KBM-7 (cell line): ENCODE data around the gene CEP68.

Source experiments
- DNase-seq: peaks from one replicate; pipeline ENCODE4 v3.0.0-alpha.2; 2015
- in situ Hi-C: fragments of 300-500 bp; cut with MboI; formaldehyde crosslinking; loops from 2 replicates; pipeline ENCODE4 v1.14.3; 2020; ENCODE audit warnings: low sequenced_read_pairs, low pct_unique_long_range_greater_than_20kb, mixed read lengths

Gene CEP68

DNA sequence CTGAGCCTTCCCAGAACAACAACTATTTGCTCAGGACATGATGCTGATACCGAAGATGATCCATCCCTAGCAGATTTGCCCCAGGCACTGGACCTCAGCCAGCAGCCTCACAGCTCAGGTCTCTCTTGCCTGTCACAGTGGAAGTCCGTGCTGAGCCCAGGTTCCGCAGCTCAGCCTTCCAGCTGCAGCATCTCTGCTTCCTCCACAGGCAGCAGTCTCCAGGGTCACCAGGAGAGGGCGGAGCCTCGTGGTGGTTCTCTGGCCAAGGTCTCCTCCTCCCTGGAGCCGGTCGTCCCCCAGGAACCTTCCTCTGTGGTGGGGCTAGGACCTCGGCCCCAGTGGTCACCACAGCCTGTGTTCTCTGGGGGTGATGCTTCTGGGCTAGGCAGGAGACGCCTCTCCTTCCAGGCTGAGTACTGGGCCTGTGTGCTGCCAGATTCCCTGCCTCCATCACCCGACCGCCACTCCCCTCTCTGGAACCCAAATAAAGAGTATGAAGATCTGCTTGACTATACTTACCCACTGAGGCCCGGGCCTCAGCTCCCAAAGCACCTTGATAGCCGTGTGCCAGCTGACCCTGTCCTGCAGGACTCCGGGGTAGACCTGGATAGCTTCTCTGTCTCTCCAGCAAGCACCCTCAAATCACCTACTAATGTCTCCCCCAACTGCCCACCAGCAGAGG lies 15.4 kb downstream of the CEP68 start:
- in situ Hi-C loops: loop anchor here (10.0 to 25.0 kb wide), 2 partner anchors 93 to 491 kb away; no protein-coding TSS in a partner anchor
- DNase-seq: no peak

DNA sequence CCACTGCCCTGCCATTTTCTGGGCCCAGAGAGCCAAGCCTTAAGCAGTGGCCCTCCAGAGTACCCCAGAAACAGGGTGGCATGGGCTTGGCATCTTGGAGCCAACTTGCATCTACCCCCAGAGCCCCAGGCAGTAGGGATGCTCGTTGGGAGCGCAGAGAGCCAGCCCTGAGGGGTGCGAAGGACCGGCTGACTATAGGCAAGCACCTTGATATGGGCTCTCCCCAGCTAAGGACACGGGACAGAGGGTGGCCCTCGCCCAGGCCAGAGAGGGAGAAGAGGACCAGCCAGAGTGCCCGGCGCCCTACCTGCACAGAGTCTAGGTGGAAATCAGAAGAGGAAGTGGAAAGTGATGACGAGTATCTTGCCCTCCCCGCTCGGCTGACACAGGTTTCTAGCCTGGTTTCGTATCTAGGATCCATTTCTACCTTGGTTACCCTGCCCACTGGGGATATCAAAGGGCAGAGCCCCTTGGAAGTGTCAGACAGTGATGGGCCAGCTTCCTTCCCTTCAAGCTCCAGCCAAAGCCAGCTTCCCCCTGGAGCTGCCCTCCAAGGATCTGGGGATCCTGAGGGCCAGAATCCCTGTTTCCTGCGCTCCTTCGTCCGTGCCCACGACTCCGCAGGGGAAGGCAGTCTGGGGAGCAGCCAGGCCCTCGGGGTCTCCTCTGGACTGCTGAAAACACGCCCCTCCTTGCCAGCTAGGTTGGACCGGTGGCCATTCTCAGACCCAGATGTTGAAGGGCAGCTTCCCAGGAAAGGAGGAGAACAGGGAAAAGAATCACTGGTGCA lies 16.2 kb downstream of the CEP68 start:
- in situ Hi-C loops: loop anchor here (10.0 to 25.0 kb wide), 2 partner anchors 92 to 490 kb away; no protein-coding TSS in a partner anchor
- DNase-seq: no peak

DNA sequence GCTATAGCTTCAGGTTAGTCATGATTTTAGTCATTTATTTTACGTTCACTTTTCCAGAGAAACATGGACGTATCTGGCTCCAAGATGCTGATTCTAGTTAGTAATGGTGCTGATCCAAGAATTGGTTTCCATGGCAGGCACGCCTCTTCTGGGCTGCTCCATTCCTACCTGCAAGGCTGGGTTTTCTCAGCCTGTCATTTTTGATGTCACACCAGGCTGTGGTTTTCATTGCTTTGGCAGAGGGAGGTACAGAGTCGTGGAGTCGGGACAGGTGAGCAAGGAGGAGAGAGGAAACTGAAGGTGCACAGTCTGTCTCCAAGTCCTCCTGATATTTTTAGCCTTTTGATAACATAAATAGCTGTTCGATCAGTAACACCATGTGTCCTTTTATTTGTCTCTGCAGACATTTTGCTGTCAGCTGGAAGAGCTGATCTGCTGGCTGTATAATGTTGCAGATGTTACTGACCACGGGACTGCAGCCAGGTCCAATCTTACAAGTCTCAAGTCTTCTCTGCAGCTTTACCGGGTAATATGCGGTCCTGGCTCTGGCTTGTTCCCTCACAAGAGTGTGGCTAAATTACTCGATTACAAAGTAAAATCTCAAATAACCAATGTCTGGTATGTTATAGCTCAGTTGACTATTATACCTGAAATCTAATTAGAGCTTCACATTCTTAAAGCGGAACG lies 17.8 kb downstream of the CEP68 start:
- in situ Hi-C loops: loop anchor here (10.0 to 25.0 kb wide), 2 partner anchors 91 to 488 kb away; no protein-coding TSS in a partner anchor
- DNase-seq: no peak

DNA sequence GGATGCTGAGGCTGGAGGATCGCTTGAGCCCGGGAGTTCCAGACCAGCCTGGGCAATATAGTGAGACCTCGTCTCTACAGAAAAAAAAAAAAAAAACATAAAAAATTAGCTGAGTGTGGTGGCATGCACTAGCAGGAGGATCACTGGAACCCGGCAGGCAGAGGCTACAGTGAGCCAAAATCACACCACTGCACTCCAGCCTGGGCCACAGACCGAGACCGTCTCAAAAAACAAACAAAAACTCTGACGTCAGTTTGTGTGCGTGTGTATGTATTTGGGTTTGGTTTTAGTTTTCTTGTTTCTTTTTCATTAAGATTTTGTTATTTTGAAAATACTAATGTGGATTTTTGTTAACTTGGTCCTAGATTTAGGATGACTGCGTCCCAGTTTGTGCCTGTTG lies 19.0 kb downstream of the CEP68 start:
- in situ Hi-C loops: loop anchor here (10.0 kb wide), 1 partner anchor 90 kb away; no protein-coding TSS in a partner anchor
- DNase-seq: no peak

DNA sequence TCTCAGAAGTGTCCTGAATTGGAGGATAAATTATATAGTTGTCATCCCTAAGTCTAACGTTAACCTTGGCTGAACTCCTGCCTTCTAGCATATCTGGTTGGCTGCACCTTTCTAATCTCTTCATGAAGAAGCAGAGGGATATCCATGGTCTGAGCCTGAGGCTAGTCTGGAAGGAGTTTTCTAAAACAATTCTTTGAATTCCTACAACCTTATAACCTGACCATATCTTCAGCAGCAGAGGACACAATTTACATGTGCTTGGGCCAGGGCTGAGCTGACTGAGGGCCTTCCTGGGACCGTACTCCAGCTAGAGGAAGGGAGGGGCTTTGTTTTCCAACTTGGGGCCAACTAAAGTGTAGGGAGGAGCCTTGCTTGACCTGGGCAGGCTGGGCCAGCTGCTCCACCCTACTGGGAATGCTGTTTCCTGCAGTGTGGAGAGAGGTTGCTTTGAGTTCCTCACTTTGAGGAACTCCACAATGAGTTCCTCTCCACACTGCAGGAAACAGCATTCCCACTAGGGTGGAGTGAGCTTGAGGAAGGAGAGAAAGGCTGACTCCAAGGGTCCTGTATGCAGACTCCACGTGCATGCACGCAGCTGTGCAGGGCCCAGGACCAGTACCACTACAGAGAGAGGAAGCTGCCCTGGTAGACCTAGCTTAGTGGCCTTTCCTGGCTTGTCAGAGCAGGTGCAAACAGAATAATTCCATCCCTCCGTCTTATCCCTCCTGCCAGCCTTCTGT lies 19.6 kb downstream of the CEP68 start:
- DNase-seq: no peak
- in situ Hi-C loops: loop anchor here (10.0 kb wide), 1 partner anchor 89 kb away; no protein-coding TSS in a partner anchor

DNA sequence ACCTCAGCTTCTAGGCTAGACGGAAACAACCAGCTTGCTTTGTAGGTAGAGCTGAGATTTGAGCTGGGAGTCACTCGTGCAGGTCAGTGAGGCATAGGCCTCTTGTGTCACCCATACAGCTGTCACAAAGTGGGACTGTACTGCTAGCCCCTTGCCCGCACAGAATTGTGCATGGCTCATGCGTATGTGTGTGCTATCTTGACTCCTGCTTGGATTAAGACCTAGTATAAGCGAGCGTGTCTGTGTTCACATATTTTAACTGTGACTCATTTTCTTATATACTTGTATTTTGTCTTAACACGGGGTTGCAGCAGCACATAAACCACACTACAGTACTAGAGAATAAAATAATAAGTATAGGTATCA lies 20.1 kb downstream of the CEP68 start:
- DNase-seq: no peak
- in situ Hi-C loops: loop anchor here (10.0 kb wide), 1 partner anchor 88 kb away; no protein-coding TSS in a partner anchor

DNA sequence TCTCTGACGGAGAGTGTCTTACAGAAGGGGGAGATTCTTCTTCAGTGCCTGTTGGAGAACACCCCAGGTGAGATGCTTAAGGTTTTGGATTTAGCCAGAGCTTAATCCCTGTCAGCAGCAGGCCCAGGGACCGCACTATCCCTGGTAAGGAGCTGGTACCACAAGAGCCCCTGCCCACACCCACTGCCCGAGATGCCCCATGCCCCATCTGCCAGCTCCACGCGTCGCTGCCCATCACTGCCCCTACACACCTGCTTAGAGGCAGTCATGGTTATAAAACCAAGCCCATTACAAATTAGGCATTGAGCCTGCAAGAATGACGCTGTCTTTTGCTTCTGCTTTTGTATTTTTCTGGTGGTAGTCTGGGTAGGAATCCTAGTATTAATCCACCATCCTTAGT lies 21.7 kb downstream of the CEP68 start:
- DNase-seq: no peak
- in situ Hi-C loops: loop anchor here (10.0 kb wide), 1 partner anchor 87 kb away; no protein-coding TSS in a partner anchor

DNA sequence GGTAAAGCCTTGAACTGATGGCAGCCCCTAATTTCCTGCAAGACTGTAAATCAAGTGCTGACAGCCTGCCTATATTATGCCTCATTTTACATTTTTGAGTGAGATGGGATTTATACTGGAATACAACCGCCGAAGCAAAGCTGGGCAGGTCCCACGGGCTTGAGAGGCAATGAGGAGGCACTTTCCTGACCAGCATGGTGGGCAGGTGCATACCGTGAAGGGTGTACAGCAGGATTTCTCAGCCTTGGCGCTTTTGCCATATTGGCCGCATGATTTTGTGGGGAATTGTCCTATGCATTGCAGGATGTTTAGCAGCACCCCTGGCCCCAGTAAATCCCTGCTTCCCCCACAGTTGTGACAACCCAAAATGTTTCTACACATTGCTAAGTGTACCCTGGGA lies 22.8 kb downstream of the CEP68 start:
- in situ Hi-C loops: loop anchor here (10.0 kb wide), 1 partner anchor 86 kb away; no protein-coding TSS in a partner anchor
- DNase-seq: no peak

DNA sequence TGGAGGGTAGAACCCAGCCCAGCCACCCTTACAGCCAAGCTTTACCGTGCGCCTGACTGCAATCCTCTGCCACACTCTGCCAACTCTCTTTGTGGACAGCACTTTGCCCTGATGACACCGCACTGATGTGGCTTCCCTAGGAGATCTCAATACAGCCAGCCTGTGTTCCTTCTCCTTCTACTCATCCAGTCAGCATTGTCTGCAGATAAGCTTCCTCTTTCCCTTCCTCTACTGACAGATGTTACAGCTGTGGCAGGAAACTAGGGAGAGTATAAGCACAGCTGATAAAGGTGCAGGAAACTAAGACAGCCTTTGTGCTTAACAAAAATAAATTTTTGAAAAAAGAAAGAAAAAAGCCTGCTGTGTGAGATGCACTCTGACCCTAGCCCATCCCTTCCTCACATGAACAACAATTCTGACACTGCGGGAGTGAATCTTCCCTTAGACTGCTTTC lies 25.0 kb downstream of the CEP68 start:
- in situ Hi-C loops: no loop called here
- DNase-seq: peak; percentile 98

DNA sequence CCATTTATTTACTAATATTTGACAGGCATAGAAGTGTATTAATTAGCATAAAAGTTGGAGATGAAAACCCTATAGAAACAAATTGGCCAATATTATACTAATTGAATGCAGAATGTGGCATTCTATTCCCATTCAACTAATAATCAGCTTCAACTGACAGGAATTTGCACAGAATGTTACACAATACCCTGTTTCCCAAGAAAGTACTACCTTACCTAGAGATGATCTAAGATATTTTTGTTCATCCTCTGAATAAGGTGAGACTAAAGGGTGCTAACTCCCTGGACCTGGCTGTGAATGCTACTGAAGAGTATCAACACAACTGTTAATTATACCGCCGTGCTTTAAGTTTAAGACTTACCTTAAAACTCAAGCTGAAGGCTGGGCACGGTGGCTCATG lies 28.9 kb downstream of the CEP68 start:
- DNase-seq: no peak
- in situ Hi-C loops: no loop called here

DNA sequence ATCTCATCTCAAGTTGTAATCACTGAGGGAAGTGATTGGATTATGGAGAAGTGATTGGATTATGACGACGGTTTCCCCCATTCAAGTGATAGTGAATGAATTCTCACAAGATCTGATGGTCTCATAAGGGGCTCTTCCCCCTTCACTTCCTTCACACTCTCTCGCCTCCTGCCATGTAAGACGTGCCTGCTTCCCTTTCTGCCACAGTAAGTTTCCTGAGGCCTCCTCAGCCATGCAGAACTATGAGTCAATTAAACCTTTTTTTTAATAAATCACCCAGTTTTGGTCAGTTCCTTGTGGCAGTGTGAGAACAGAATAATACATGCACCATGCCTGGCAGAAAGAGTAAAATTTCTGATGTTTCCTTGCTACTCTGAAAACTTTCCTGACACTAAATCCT lies 36.6 kb downstream of the CEP68 start:
- DNase-seq: no peak
- in situ Hi-C loops: no loop called here

DNA sequence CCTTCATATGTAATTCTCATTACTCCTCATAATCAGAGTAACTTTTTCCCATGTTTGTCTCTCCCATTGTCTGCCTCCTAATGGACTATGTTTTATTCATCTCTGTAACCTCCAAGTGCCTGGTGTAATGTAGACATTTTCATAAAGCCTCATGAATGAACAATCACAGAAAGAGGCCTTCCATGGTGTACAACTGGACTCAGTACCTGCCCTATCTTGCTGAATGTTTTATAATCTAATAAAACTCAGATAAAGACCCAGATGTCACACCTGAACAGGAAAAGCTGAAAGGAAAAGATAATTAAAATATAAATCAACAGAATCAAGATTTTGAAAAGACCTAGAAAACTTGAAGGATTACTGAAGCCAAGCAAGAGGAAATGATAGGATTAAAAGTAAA lies 37.0 kb downstream of the CEP68 start:
- no peak for DNase-seq
- in situ Hi-C loops: no loop called here

DNA sequence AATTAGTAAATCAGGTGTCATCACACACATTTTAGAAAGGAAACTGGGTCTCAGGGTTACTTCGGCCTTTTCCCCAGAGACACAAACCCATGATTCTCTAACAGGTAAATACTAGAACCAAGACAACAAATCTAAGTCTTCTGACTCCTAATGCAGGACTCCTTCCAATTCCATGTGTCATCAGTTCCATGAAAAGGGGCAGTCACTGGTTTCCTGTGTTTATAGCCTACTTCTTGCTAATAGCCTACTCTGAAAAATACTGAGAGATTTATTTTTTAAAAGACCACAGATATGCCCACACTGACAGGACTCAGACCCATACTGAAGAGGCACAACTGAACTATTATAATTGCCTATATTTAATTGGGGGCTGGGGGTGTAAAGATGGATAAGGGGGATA lies 40.7 kb downstream of the CEP68 start:
- in situ Hi-C loops: no loop called here

DNA sequence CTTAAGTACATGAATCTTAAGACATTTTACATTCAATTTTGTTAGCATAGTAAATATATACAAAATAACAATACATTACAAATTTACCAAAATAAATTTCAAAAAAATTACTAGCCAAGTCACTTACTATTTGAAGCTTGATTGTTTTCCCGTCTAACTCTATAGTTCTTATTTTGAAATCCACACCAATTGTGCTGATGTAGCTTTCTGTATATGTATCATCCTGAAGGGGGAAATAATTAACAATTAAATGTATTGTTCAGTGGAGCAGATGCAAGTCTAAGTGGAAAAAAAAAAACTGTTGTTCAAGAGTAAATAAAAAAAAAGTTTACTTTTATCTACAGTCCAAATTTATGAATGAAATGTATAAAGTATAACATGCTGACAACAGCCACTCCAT lies 41.6 kb downstream of the CEP68 start:
- DNase-seq: no peak
- in situ Hi-C loops: no loop called here

More for the DNA sequence above, 40.7 kb downstream of the CEP68 start:
- no peak for DNase-seq

DNA sequence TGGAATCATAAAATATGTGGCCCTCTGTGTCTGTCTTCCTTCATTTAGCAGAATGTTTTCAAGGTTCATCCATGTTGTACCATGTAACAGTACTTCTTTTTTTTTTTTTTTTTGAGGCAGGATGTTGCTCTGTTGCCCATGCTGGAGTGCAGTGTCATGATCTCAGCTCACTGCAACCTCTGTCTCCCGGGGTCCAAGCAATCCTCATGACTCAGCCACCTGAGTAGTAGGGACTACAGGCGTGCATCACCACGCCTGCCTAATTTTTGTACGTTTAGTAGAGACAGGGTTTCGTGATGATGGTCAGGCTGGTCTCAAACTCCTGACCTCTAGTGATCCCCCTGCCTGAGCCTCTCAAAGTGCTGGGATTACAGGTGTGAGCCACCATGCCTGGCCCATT lies 42.5 kb downstream of the CEP68 start:
- no peak for DNase-seq
- in situ Hi-C loops: no loop called here

DNA sequence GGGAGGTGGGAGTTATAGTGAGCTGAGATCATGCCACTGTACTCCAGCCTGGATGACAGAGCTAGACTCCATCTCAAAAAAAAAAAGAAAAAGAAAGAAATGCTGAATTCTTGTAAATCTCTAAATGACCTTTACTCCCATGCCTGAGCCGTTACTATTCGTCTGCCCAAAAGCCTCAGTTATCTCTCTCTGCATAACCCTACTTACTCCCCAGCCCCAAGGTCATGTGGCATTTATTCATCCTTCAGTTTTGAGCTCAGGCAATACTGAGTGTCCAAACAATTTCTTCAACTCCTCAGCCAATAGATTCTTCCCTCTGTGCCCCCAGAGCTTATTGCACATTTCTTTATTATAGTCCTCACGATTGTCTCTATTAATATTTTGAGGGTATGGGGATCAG lies 44.9 kb downstream of the CEP68 start:
- DNase-seq: no peak
- in situ Hi-C loops: no loop called here

DNA sequence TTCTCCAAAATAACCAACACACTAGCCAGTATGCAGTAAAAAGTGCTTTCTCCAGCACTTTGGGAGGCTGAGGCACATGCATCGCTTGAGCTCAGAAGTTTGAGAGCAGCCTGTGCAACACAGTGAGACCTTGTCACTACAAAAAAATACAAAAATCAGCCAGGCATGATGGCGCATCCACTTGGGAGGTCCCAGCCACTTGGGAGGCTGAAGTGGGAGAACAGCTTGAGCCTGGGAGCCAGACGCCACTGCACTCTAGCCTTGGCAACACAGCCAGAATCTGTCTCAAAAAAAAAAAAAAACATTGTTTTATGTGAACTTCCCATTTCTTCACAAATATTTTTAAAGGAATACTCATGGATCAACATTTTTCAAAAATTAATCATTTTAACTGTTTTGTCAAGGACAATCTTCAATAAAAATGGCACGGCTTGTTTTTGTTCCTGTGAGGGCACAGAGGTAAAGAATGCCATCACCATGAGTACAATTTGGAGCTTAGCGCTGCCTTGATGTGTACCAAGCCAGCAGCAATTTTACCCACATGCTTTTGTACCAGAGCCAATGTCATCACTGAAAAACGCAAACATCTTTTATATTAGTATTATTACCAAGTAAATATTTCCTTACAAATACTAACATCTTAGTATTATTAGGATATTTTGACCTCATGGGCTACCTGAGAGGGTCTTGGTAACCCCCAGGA lies 46.9 kb downstream of the CEP68 start:
- DNase-seq: no peak
- in situ Hi-C loops: no loop called here

DNA sequence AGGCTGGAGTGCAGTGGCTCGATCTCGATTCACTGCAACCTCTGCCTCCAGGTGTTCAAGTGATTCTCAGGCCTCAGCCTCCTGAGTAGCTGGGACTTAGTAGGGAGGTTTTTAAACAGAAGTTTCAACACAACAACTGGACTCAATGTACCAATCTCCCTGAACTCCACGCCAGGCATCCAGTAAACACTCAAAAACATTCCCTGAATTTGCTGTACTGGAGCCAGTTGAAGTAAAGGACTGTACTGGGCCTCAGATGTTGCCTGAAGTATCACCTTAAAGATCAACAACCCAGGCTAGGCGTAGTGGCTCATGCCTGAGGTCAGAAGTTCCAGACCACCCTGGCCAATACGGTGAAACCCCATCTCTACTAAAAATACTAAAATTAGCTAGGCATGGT lies 51.3 kb downstream of the CEP68 start:
- DNase-seq: no peak
- in situ Hi-C loops: no loop called here
